ENCODE data around the gene KCNAB2.

KCNAB2 gene

DNA sequence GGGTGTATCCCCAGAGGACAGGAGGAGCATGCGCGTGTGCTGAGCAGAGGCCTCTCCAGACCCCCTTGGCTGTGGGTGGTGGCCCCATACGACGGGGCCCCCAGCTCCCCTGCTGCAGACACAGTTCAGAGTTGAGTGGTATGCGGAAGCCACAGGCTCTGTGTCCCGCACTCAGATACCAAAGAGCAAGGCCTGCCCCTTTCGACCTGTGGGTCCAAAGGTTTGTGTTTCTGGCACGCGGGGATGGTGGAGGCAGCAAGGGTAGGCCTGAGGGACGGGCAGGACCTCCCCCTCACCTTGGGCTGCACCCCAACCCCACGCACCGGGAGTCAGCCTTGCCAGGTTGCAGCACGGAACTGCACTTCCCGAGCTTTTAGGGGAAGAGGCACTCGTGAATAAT, at the start of gene KCNAB2:
KCNAB2 (plus strand) TSS at position 328 of the 400 bp plus-strand sequence. CDS start 5,649 bp downstream, outside the sequence.
- TF ChIP-seq, protein P1, sequence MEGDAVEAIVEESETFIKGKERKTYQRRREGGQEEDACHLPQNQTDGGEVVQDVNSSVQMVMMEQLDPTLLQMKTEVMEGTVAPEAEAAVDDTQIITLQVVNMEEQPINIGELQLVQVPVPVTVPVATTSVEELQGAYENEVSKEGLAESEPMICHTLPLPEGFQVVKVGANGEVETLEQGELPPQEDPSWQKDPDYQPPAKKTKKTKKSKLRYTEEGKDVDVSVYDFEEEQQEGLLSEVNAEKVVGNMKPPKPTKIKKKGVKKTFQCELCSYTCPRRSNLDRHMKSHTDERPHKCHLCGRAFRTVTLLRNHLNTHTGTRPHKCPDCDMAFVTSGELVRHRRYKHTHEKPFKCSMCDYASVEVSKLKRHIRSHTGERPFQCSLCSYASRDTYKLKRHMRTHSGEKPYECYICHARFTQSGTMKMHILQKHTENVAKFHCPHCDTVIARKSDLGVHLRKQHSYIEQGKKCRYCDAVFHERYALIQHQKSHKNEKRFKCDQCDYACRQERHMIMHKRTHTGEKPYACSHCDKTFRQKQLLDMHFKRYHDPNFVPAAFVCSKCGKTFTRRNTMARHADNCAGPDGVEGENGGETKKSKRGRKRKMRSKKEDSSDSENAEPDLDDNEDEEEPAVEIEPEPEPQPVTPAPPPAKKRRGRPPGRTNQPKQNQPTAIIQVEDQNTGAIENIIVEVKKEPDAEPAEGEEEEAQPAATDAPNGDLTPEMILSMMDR (IDR thresholded peaks at IDR 0.05; ENCODE audit: extremely low read depth, missing control alignments): no peak
- no peak for DNase-seq (ENCODE audit: low spot score)

GRCh38 chr1:5996641-5997270, 48.9 kb upstream of the KCNAB2 start:
- TF ChIP-seq, protein P1 (IDR thresholded peaks at IDR 0.05; ENCODE audit: extremely low read depth, missing control alignments): no peak
- no peak for DNase-seq (ENCODE audit: low spot score)

GRCh38 chr1:5997316-5997715, 48.4 kb upstream of the KCNAB2 start:
- DNase-seq (ENCODE audit: low spot score): no peak
- TF ChIP-seq, protein P1 (IDR thresholded peaks at IDR 0.05; ENCODE audit: extremely low read depth, missing control alignments): no peak

DNA sequence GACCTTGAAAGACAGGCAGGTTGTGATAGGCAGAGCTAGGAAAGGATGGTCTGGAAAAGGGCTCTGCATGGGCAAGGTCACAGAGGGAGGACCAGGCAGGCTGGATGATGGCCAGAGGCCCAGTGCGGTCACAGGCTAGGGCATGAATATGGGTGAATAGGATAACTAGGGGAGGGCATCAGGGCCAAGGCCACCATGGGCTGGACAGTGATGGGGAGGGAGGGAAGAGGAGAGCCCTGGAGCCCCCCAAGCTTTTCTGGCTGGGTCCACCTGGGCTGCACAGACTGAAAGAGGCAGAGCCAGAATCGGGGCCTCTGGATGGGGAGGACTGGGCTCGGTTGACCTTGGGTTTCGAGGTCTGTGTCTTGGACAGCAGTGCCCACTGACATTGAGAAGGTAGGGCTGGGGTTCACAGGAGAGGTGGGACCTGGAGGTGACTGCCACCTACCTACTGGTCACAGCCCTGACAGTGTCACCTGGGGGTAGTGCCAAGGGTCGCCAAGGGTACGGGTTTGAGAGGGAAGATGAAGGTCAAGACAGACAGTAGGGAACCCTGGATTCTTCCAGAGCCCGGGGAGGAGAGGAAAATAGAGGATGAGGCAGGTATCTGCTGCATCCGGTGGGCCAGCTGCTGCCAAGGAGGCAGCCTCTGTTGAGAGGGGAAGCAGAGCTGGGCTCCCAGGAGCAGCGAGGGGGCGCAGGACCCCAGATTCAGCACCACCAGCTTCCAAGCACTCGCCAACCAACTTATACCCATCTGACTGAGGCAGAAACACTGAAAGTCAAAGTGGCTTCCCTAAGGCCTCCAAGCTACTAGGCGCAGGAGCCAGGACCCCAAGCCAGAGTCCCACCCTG, 47.4 kb upstream of the KCNAB2 start:
- DNase-seq (ENCODE audit: low spot score): no peak
- TF ChIP-seq, protein P1 (IDR thresholded peaks at IDR 0.05; ENCODE audit: extremely low read depth, missing control alignments): no peak

DNA sequence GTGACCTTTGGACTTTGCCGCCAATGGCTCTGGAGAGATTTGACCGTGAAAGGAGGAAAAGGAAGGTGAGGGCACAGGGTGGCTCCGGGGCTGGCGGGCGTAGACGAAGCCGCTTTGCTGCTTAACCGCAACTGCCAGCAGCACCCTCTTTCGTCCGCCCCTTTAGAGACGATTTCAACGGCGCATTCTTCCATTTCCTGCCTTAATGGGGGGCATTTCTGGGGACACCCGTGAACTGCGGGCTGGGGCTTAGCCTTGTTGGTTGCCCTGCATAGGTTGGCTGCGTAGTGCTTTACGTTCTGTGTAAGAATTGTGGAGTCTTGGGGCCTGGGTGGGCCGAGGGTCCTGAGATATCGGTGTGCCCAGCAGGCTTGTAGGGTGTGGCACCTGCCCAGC, 46.8 kb upstream of the KCNAB2 start:
- TF ChIP-seq, protein P1 (IDR thresholded peaks at IDR 0.05; ENCODE audit: extremely low read depth, missing control alignments): no peak
- DNase-seq (ENCODE audit: low spot score): no peak

GRCh38 chr1:5999711-6000443, 45.8 kb upstream of the KCNAB2 start:
- TF ChIP-seq, protein P1 (IDR thresholded peaks at IDR 0.05; ENCODE audit: extremely low read depth, missing control alignments): no peak
- DNase-seq (ENCODE audit: low spot score): no peak
